Right cardiac atrium (tissue), 5 donors: ENCODE results near the gene LMOD1. TPM values are rescaled to one million over a fixed set of nuclear protein-coding genes. Genes with fewer than 3 reads are reported as not detected.
"Not testable (repeated sequence)": the region's sequence is repeated elsewhere in the genome, so short reads cannot be mapped to it uniquely, and the experiment has no call there.

Source experiments
- ATAC-seq, 2 donors: fragments of 200-7000 bp; cut with Tn5 transposase; one replicate each; pipeline versions ENCODE4 v1.8.0 to v1.9.1; 2020; ENCODE audit warnings: moderate library complexity in 2 of 2, mild to moderate bottlenecking in 1 of 2
- DNase-seq, 3 donors: peaks; one replicate each; pipeline ENCODE4 v3.0.0-alpha.2; 2020
- H3K27ac ChIP-seq: one replicate; pipeline ENCODE4 v1.5.1; 2013; ENCODE audit warnings: mild to moderate bottlenecking, low read length, control low read depth, moderate library complexity
- H3K27me3 ChIP-seq: one replicate; pipeline ENCODE4 v1.6.1; 2013; ENCODE audit not compliant: control insufficient read depth, insufficient read depth
- H3K4me1 ChIP-seq: one replicate; pipeline ENCODE4 v1.6.1; 2013; ENCODE audit warnings: low read length; ENCODE audit not compliant: control insufficient read depth, insufficient read depth
- H3K4me3 ChIP-seq: one replicate; pipeline ENCODE4 v1.5.1; 2013; ENCODE audit warnings: low read length, control low read depth
- H3K9me3 ChIP-seq: one replicate; pipeline ENCODE4 v1.6.1; 2013; ENCODE audit warnings: low read length; ENCODE audit not compliant: control insufficient read depth
- whole genome bisulfite sequencing: extraction: QIAGEN DNeasy Blood & Tissue Kit; methylation state at CpG from one replicate; pipeline ENCODE4 v1.1.7; 2013; 5-methylcytosine and 5-hydroxymethylcytosine counted together
- intact Hi-C, 4 donors: fragments of 100-400 bp; cut with DNase I; formaldehyde crosslinking; loops; one replicate each; pipeline versions ENCODE4 v1.11.0 to v1.14.0; 2022 to 2023
- polyA plus RNA-seq: library from polyadenylated mRNA; stranded (reverse); fragments of 200-250 nt; gene quantifications from one replicate; pipeline ENCODE4 v1.2.3, GENCODE V29; 2013
- total RNA-seq, 4 donors: library from RNA; stranded (reverse); fragmentation: NEBNext Ultra II Directional; extraction: Animal tissue kit (Norgen Biotek cat#: 25700); gene quantifications; one replicate each; pipeline ENCODE4 v1.2.1, GENCODE V29; 2021
- donor health status: healthy with polysubstance abuse.
- donor health status: DM: no; HTN: yes; CAD: no.
- donor health status: DM: no; HTN: no; CAD: no.
- donor health status: DM: no; HTN: yes; CAD: no; lungs with severe emphysema.
- donor health status: DM: yes; HTN: yes; CAD: no.

LMOD1 gene
- total and polyA plus RNA-seq, 5 donors, result 22.0 to 40.6 (median 33.7) TPM

- H3K9me3 ChIP-seq, H3K4me3 ChIP-seq, ATAC-seq, H3K27ac ChIP-seq, DNase-seq, H3K4me1 ChIP-seq, H3K27me3 ChIP-seq: not testable (repeated sequence)
- 89% methylated on average over 6 of the region's 6 CpGs for WGBS
- intact Hi-C loops, result loop anchor here in 1 of 4 donors (5.0 kb wide), 1 partner anchor 46 kb away; the partner anchor contains the start of gene LMOD1
Observed at GRCh38 chr1:201901036-201901435, 45.3 kb downstream of the LMOD1 start.

DNA sequence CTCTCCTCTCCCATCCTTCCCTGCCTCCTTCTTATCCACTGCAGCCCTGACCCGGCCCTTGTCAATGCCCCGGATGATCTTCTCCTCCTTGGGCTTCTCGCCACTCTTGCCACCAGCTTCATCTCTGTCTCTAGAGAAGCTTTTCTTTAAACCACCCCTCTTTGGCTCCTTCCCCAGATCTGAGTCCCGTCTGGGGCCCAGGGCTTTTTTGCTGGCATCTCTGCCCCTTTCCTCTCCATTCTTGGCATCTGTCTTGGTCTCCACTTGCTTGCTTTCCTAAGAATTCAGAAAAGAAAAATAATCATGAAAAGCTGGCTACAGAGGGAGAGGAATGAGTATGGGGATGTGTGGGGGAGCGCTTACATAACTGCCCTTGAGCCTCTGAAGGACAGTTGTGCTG is 45.9 kb downstream of the LMOD1 start:
- DNase-seq (no peak), ATAC-seq (no peak)
- Histone ChIP-seq H3K4me1 (peaks cover 5% of the 10 kb centered on the region), H3K27me3 (no peaks in the 10 kb centered on the region), H3K4me3 (no peak overlapping the region), H3K27ac (no peak overlapping the region), H3K9me3 (no peaks in the 10 kb centered on the region)
- intact Hi-C loops, result loop anchor here in 1 of 4 donors (5.0 kb wide), 1 partner anchor 47 kb away; the partner anchor contains the start of gene LMOD1
- whole genome bisulfite sequencing, result 70% methylated on average over 5 of the region's 5 CpGs

- no peaks in the 10 kb centered on the region for H3K27me3 ChIP-seq
- DNase-seq (no peak), ATAC-seq (no peak)
- H3K4me1 ChIP-seq, result peaks cover 1% of the 10 kb centered on the region
- intact Hi-C loops, result loop anchor here (5.0 kb wide), 3 partner anchors 47 to 72 kb away; partner anchors contain the start of genes LMOD1 (in 1 of the 4) and TIMM17A (in 1 of the 4)
- no peak overlapping the region for H3K27ac ChIP-seq
- H3K4me3 ChIP-seq, result no peak overlapping the region
- H3K9me3 ChIP-seq, result no peaks in the 10 kb centered on the region
- 93% methylated on average over 20 of the region's 20 CpGs for WGBS
Observed at GRCh38 chr1:201899683-201900429, 46.5 kb downstream of the LMOD1 start.

- DNase-seq (peak in 1 of 3 donors; percentile 19), ATAC-seq (no peak)
- intact Hi-C loops, result loop anchor here in 3 of 4 donors (5.0 kb wide), 2 partner anchors 58 to 73 kb away; partner anchors contain the start of gene TIMM17A (in 1 of the 3)
- Histone ChIP-seq H3K4me1 (no peaks in the 10 kb centered on the region), H3K4me3 (no peak overlapping the region), H3K27me3 (no peaks in the 10 kb centered on the region), H3K27ac (no peak overlapping the region), H3K9me3 (no peaks in the 10 kb centered on the region)
- WGBS, result 65% methylated on average over 4 of the region's 4 CpGs
Observed at GRCh38 chr1:201898992-201899391, 47.4 kb downstream of the LMOD1 start.

DNA sequence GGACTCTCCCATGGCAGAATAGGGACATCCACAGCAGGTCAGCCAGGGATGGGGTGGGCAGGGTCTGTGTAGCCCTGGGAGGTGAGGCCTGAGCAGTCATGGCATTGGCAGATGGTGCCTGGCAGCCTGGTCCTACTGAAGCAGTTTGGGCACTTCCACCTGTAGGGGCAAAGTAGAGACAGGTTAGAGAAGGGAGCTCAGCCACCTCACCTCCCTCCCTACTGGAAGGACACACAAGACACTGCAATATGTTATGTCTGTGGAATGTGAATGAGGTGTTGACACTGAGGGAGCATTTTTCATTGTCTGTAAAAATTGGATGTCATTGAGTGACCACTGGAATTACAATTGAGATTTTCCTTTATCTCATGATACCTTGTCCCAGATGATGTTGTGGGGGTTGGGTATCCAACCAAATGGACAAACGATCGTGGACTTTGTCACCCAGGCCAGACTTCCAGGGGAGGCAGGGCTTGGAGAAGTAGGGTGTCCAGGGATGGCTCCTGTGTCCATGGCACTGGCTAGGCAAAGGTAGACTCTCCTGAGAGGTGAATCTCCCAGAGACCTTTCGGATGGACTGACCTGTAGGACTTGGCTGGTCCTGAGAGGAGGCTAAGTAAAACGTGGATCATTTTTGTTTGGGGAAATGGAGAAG is 48.0 kb downstream of the LMOD1 start:
- intact Hi-C loops, result loop anchor here in 3 of 4 donors (5.0 kb wide), 2 partner anchors 59 to 74 kb away; partner anchors contain the start of gene TIMM17A (in 1 of the 3)
- H3K4me1 ChIP-seq, result no peaks in the 10 kb centered on the region
- H3K27me3 ChIP-seq, result no peaks in the 10 kb centered on the region
- no peak overlapping the region for H3K4me3 ChIP-seq
- ATAC-seq, result no peak
- 73% methylated on average over 4 of the region's 4 CpGs for WGBS
- peak overlapping the region; percentile 8 for H3K27ac ChIP-seq
- no peak for DNase-seq
- H3K9me3 ChIP-seq, result no peaks in the 10 kb centered on the region

DNA sequence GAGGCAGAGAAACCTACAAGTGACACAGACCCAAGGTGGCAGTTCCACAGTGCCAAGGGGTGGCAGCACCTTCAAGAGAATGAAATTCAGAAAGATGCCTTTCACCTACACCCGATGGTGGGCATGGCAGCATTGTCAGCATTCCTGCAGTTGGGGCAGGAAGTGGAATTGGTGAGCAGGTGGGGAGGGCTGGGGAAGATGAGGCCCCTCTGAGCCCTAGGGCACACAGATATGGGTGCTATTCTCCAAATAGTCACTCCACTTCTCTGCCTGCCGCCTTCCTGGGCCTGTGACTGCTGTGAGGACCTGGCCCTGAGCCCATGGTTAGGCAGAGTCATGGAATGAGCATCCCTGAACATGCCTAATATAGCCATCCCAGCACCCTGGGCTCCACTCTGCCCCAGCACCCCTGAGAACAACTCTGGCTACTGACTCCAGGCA is 49.4 kb downstream of the LMOD1 start:
- DNase-seq (peak in 2 of 3 donors; percentile 67 to 70), ATAC-seq (peak; percentile 22 to 53)
- intact Hi-C loops, result loop anchor here in 3 of 4 donors (5.0 kb wide), 2 partner anchors 60 to 75 kb away; partner anchors contain the start of gene TIMM17A (in 1 of the 3)
- Histone ChIP-seq H3K9me3 (no peaks in the 10 kb centered on the region), H3K27ac (peak overlapping the region; percentile 65), H3K4me1 (no peaks in the 10 kb centered on the region), H3K4me3 (no peak overlapping the region), H3K27me3 (no peaks in the 10 kb centered on the region)
- 59% methylated on average over 2 of the region's 2 CpGs for WGBS

- no peaks in the 10 kb centered on the region for H3K4me1 ChIP-seq
- DNase-seq, result peak; percentile 91 to 96 (median 95)
- peak overlapping the region; percentile 65 for H3K27ac ChIP-seq
- intact Hi-C loops, result loop anchor here (2.0 to 5.0 kb wide), 3 partner anchors 61 to 77 kb away; partner anchors contain the start of gene TIMM17A (in 1 of the 4)
- no peak overlapping the region for H3K4me3 ChIP-seq
- no peaks in the 10 kb centered on the region for H3K27me3 ChIP-seq
- peak; percentile 83 to 89 for ATAC-seq
- H3K9me3 ChIP-seq, result no peaks in the 10 kb centered on the region
- 11% methylated on average over 10 of the region's 10 CpGs for WGBS
Observed at GRCh38 chr1:201895913-201896807, 50.2 kb downstream of the LMOD1 start.

GRCh38 chr1:201895120-201895665 is 51.2 kb downstream of the LMOD1 start:
- H3K27ac ChIP-seq, result no peak overlapping the region
- H3K4me3 ChIP-seq, result no peak overlapping the region
- no peaks in the 10 kb centered on the region for H3K27me3 ChIP-seq
- peak in 1 of 2 donors; percentile 1 for ATAC-seq
- H3K9me3 ChIP-seq, result no peaks in the 10 kb centered on the region
- WGBS, result 82% methylated on average over 7 of the region's 7 CpGs
- intact Hi-C loops, result loop anchor here (2.0 to 5.0 kb wide), 3 partner anchors 62 to 78 kb away; partner anchors contain the start of gene TIMM17A (in 1 of the 4)
- H3K4me1 ChIP-seq, result peaks cover under 1% of the 10 kb centered on the region
- no peak for DNase-seq

- H3K4me1 ChIP-seq, result peaks cover 3% of the 10 kb centered on the region
- H3K4me3 ChIP-seq, result no peak overlapping the region
- H3K27ac ChIP-seq, result no peak overlapping the region
- no peaks in the 10 kb centered on the region for H3K9me3 ChIP-seq
- DNase-seq (no peak), ATAC-seq (peak in 1 of 2 donors; percentile 2)
- 75% methylated on average over 5 of the region's 5 CpGs for WGBS
- intact Hi-C loops, result loop anchor here (2.0 to 5.0 kb wide), 3 partner anchors 63 to 78 kb away; partner anchors contain the start of gene TIMM17A (in 1 of the 4)
- H3K27me3 ChIP-seq, result no peaks in the 10 kb centered on the region
Observed at GRCh38 chr1:201894343-201895119, 51.8 kb downstream of the LMOD1 start.
